ENCODE data around the gene SOX5. TPM values are rescaled to one million over a fixed set of nuclear protein-coding genes. Genes with fewer than 3 reads are reported as not detected.

The SOX5 gene
- total RNA-seq, 1 donor from 2014 or later = 21.1 TPM

DNA sequence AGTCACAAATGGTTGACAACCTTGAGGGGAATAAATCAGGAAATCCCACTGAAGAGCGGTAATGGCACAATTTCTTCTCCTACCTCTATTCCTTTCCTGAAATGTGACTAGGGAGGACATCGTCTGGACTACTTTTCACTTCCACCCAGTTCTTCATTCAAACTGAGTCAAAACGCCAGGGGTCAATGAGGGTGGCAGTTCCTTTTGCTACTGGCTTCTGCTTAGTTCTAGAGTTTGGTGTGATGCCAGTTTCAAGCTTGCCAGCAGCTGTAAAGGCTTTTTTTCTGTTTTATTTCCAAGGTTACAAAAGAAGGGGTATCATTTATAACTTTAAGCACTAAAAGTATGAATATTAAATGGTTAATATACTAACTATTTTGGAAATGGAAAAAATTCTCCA is 286.5 kb downstream of the SOX5 start:
- TF ChIP-seq, protein P1, sequence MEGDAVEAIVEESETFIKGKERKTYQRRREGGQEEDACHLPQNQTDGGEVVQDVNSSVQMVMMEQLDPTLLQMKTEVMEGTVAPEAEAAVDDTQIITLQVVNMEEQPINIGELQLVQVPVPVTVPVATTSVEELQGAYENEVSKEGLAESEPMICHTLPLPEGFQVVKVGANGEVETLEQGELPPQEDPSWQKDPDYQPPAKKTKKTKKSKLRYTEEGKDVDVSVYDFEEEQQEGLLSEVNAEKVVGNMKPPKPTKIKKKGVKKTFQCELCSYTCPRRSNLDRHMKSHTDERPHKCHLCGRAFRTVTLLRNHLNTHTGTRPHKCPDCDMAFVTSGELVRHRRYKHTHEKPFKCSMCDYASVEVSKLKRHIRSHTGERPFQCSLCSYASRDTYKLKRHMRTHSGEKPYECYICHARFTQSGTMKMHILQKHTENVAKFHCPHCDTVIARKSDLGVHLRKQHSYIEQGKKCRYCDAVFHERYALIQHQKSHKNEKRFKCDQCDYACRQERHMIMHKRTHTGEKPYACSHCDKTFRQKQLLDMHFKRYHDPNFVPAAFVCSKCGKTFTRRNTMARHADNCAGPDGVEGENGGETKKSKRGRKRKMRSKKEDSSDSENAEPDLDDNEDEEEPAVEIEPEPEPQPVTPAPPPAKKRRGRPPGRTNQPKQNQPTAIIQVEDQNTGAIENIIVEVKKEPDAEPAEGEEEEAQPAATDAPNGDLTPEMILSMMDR (IDR thresholded peaks at IDR 0.05) = no peak
- Histone ChIP-seq H3K9me3 (no peaks in the 10 kb centered on the region), H3K4me3 (no peak overlapping the region), H3K27me3 (no peaks in the 10 kb centered on the region), H3K27ac (no peak overlapping the region), H3K4me1 (peaks cover 5% of the 10 kb centered on the region), H3K36me3 (no peaks in the 10 kb centered on the region)
- no peak for DNase-seq (ENCODE audit: extremely low spot score in 2 of 2)
- intact Hi-C loops (cut with DNase I) = no loop called here

- Histone ChIP-seq H3K27ac (no peak overlapping the region), H3K4me1 (peaks cover 5% of the 10 kb centered on the region), H3K9me3 (no peaks in the 10 kb centered on the region), H3K4me3 (no peak overlapping the region), H3K36me3 (no peaks in the 10 kb centered on the region), H3K27me3 (no peaks in the 10 kb centered on the region)
- intact Hi-C loops (cut with DNase I) = no loop called here
- TF ChIP-seq POLR2AphosphoS5 (IDR thresholded peaks at IDR 0.05; ENCODE audit: insufficient read depth in 1 of 2, low read depth in 1 of 2) (no peak), POLR2A (IDR thresholded peaks at IDR 0.05) (no peak)
- TF ChIP-seq, protein P1 (IDR thresholded peaks at IDR 0.05) = no peak
- DNase-seq (ENCODE audit: extremely low spot score in 2 of 2) = no peak
Measured at GRCh38 chr12:23659131-23659530, 290.3 kb downstream of the SOX5 start.

GRCh38 chr12:23657598-23657997 is 291.9 kb downstream of the SOX5 start:
- TF ChIP-seq POLR2AphosphoS5 (IDR thresholded peaks at IDR 0.05; ENCODE audit: insufficient read depth in 1 of 2, low read depth in 1 of 2) = no peak
- TF ChIP-seq, protein P1 (IDR thresholded peaks at IDR 0.05) = no peak
- TF ChIP-seq POLR2A (IDR thresholded peaks at IDR 0.05) = no peak
- intact Hi-C loops (cut with DNase I) = no loop called here

DNA sequence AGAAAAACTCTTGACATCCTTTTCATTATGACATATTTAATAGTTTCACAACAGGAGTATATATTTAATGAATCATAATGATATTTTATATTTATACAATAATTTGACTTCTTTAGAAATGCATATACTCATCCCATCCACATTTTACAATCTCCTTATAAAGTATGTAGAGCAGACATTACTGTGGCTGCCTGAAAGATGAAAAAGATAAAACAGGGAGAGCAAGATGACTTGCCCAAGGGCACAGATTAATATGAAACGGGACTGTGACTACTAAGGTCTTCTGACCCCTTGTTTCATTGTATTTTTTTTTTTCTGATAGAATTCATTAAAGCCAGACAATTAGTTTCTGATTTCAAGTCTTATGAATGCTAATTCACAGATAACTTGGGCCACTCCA is 293.6 kb downstream of the SOX5 start:
- no peak for DNase-seq (ENCODE audit: extremely low spot score in 2 of 2)
- intact Hi-C loops (cut with DNase I) = no loop called here
- Histone ChIP-seq H3K27me3 (no peaks in the 10 kb centered on the region), H3K36me3 (no peaks in the 10 kb centered on the region), H3K4me3 (no peak overlapping the region), H3K9me3 (no peaks in the 10 kb centered on the region), H3K4me1 (peaks cover 5% of the 10 kb centered on the region), H3K27ac (no peak overlapping the region)
- TF ChIP-seq POLR2AphosphoS5 (IDR thresholded peaks at IDR 0.05; ENCODE audit: insufficient read depth in 1 of 2, low read depth in 1 of 2) = no peak
- TF ChIP-seq POLR2A (IDR thresholded peaks at IDR 0.05) = no peak
- TF ChIP-seq, protein P1 (IDR thresholded peaks at IDR 0.05) = no peak

More at GRCh38 chr12:23657598-23657997, 291.9 kb downstream of the SOX5 start:
- no peaks in the 10 kb centered on the region for H3K9me3 ChIP-seq
- peaks cover 5% of the 10 kb centered on the region for H3K4me1 ChIP-seq
- H3K4me3 ChIP-seq = no peak overlapping the region
- no peak for DNase-seq (ENCODE audit: extremely low spot score in 2 of 2)
- H3K36me3 ChIP-seq = no peaks in the 10 kb centered on the region
- no peak overlapping the region for H3K27ac ChIP-seq
- no peaks in the 10 kb centered on the region for H3K27me3 ChIP-seq

DNA sequence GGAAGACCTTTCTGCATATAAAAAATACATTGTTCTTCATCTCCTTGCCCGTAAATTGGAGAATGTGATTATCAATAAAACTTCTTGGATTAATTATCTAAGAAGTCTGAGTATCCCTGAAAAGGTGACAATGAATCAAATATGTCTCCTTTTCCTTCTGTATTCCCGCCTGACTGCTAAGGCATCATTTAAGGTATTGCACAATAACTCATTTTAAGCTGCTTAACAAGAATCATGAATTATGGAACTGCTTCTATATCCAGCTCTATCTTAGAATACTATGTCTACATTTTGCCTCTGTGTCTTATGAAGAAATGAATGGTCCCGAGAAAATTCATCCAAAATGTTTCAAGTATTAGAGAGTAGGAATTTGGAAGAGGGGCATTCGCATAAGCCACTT is 294.4 kb downstream of the SOX5 start:
- Histone ChIP-seq H3K4me3 (no peak overlapping the region), H3K27me3 (no peaks in the 10 kb centered on the region), H3K4me1 (peaks cover 5% of the 10 kb centered on the region), H3K27ac (no peak overlapping the region), H3K36me3 (no peaks in the 10 kb centered on the region), H3K9me3 (no peaks in the 10 kb centered on the region)
- no peak for TF ChIP-seq POLR2AphosphoS5 (IDR thresholded peaks at IDR 0.05; ENCODE audit: insufficient read depth in 1 of 2, low read depth in 1 of 2)
- TF ChIP-seq POLR2A (IDR thresholded peaks at IDR 0.05) = no peak
- TF ChIP-seq, protein P1 (IDR thresholded peaks at IDR 0.05) = no peak
- intact Hi-C loops (cut with DNase I) = no loop called here
- no peak for DNase-seq (ENCODE audit: extremely low spot score in 2 of 2)

All from vagina (tissue), 2 donors.